HEK293 (cell line): Measurements from ENCODE around the gene CUL9.

Experiments used
- CTCF ChIP-seq: fragments of 450-650 bp; formaldehyde crosslinking; IDR thresholded peaks from 2 replicates; pipeline ENCODE4 v1.5.1; 2016; ENCODE audit warnings: missing biosample characterization, missing genetic modification characterization
- MZF1 ChIP-seq: fragments of 450-650 bp; formaldehyde crosslinking; IDR thresholded peaks from 2 replicates; pipeline ENCODE4 v1.5.1; 2017; ENCODE audit warnings: missing biosample characterization, missing genetic modification characterization, borderline replicate concordance
- SETDB1 ChIP-seq: IDR thresholded peaks from one replicate; pipeline ENCODE4 v1.6.1; 2017; ENCODE audit warnings: mild to moderate bottlenecking, low read length, moderate library complexity, mixed read lengths; ENCODE audit not compliant: insufficient read length
- TCF7L2 ChIP-seq: IDR thresholded peaks from 2 replicates; pipeline ENCODE4 v1.6.1; 2011; ENCODE audit warnings: low read depth, mild to moderate bottlenecking, inconsistent platforms, low read length, moderate library complexity, borderline replicate concordance
- YY1 ChIP-seq: fragments of 450-650 bp; formaldehyde crosslinking; IDR thresholded peaks from 2 replicates; pipeline ENCODE4 v1.5.1; 2018; ENCODE audit warnings: missing biosample characterization, missing genetic modification characterization
- ZBTB48 ChIP-seq: fragments of 450-650 bp; formaldehyde crosslinking; IDR thresholded peaks from 2 replicates; pipeline ENCODE4 v1.5.1; 2016; ENCODE audit warnings: missing biosample characterization, missing genetic modification characterization
- ZFP37 ChIP-seq: fragments of 450-650 bp; formaldehyde crosslinking; IDR thresholded peaks from 2 replicates; pipeline ENCODE4 v1.5.1; 2016; ENCODE audit warnings: missing biosample characterization, missing genetic modification characterization
- ZNF174 ChIP-seq: fragments of 450-650 bp; formaldehyde crosslinking; IDR thresholded peaks from 2 replicates; pipeline ENCODE4 v1.5.0; 2017; ENCODE audit warnings: missing biosample characterization, mild to moderate bottlenecking, missing genetic modification characterization
- ZNF214 ChIP-seq: fragments of 450-650 bp; formaldehyde crosslinking; IDR thresholded peaks from 2 replicates; pipeline ENCODE4 v1.5.1; 2017; ENCODE audit warnings: missing biosample characterization, mild to moderate bottlenecking, missing genetic modification characterization, borderline replicate concordance
- TF ChIP-seq, protein P1 (sequence below): fragments of 450-650 bp; formaldehyde crosslinking; IDR thresholded peaks from 2 replicates; pipeline ENCODE4 v1.5.1; 2016; ENCODE audit warnings: missing biosample characterization, missing genetic modification characterization
- TF ChIP-seq, protein P2 (sequence below): fragments of 450-650 bp; formaldehyde crosslinking; IDR thresholded peaks from 2 replicates; pipeline ENCODE4 v1.5.1; 2016; ENCODE audit warnings: missing biosample characterization, missing genetic modification characterization
- TF ChIP-seq, protein P3 (sequence below): fragments of 450-650 bp; formaldehyde crosslinking; conservative IDR thresholded peaks from 2 replicates; pipeline ENCODE4 v1.5.1; 2016; ENCODE audit warnings: low read depth, missing biosample characterization, missing genetic modification characterization
- TF ChIP-seq, protein P4 (sequence below): fragments of 450-650 bp; IDR thresholded peaks from 2 replicates; pipeline ENCODE4 v1.5.1; 2018; ENCODE audit warnings: missing biosample characterization, missing genetic modification characterization

DNA sequence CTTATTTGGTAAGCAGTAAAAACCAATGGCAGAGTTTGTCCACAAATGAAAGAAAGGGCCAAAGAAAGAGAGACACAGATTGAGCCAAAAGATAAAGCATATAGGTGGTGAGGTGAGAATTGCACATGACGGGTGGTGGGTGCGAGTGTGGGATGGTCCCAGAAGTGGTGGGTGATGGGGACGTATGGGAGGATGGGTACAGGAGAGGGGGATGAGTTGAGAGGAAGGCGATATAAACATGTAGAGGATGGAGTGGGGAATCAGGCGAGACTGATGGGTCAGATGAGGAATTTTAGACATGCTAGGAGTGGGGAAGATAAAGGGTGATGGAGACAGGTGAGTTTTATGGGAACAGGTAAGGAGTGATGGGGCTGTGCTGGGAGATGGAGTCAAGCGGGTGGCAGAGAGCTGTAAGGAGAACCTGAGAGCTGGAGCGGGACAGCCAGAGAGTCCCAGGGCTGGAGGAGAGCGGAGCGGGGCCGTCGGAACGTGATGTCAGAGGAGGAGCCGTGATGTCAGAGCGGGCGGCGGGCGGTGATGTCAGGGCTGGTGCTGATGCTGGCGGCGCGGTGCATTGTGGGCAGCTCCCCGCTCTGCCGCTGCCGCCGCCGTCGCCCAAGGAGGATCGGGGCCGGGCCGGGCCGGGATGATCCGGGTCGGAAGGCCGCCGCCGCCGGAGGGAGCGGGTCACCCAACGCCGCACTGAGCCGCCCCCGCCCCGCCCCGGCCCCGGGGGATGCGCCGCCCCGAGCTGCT lies 61.1 kb downstream of the CUL9 start, which contains the start of gene TTBK1:
- TF ChIP-seq ZFP37 (tag by site-specific recombination) = no peak
- TF ChIP-seq CTCF (tag by site-specific recombination) = no peak
- no peak for TF ChIP-seq YY1
- TF ChIP-seq, protein P1, sequence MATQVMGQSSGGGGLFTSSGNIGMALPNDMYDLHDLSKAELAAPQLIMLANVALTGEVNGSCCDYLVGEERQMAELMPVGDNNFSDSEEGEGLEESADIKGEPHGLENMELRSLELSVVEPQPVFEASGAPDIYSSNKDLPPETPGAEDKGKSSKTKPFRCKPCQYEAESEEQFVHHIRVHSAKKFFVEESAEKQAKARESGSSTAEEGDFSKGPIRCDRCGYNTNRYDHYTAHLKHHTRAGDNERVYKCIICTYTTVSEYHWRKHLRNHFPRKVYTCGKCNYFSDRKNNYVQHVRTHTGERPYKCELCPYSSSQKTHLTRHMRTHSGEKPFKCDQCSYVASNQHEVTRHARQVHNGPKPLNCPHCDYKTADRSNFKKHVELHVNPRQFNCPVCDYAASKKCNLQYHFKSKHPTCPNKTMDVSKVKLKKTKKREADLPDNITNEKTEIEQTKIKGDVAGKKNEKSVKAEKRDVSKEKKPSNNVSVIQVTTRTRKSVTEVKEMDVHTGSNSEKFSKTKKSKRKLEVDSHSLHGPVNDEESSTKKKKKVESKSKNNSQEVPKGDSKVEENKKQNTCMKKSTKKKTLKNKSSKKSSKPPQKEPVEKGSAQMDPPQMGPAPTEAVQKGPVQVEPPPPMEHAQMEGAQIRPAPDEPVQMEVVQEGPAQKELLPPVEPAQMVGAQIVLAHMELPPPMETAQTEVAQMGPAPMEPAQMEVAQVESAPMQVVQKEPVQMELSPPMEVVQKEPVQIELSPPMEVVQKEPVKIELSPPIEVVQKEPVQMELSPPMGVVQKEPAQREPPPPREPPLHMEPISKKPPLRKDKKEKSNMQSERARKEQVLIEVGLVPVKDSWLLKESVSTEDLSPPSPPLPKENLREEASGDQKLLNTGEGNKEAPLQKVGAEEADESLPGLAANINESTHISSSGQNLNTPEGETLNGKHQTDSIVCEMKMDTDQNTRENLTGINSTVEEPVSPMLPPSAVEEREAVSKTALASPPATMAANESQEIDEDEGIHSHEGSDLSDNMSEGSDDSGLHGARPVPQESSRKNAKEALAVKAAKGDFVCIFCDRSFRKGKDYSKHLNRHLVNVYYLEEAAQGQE (tag by site-specific recombination) = no peak
- TF ChIP-seq ZNF214 (tag by site-specific recombination) = no peak
- TF ChIP-seq, protein P2, sequence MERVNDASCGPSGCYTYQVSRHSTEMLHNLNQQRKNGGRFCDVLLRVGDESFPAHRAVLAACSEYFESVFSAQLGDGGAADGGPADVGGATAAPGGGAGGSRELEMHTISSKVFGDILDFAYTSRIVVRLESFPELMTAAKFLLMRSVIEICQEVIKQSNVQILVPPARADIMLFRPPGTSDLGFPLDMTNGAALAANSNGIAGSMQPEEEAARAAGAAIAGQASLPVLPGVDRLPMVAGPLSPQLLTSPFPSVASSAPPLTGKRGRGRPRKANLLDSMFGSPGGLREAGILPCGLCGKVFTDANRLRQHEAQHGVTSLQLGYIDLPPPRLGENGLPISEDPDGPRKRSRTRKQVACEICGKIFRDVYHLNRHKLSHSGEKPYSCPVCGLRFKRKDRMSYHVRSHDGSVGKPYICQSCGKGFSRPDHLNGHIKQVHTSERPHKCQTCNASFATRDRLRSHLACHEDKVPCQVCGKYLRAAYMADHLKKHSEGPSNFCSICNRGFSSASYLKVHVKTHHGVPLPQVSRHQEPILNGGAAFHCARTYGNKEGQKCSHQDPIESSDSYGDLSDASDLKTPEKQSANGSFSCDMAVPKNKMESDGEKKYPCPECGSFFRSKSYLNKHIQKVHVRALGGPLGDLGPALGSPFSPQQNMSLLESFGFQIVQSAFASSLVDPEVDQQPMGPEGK (tag by site-specific recombination) = no peak
- TF ChIP-seq ZBTB48 (tag by site-specific recombination) = no peak
- TF ChIP-seq, protein P3, sequence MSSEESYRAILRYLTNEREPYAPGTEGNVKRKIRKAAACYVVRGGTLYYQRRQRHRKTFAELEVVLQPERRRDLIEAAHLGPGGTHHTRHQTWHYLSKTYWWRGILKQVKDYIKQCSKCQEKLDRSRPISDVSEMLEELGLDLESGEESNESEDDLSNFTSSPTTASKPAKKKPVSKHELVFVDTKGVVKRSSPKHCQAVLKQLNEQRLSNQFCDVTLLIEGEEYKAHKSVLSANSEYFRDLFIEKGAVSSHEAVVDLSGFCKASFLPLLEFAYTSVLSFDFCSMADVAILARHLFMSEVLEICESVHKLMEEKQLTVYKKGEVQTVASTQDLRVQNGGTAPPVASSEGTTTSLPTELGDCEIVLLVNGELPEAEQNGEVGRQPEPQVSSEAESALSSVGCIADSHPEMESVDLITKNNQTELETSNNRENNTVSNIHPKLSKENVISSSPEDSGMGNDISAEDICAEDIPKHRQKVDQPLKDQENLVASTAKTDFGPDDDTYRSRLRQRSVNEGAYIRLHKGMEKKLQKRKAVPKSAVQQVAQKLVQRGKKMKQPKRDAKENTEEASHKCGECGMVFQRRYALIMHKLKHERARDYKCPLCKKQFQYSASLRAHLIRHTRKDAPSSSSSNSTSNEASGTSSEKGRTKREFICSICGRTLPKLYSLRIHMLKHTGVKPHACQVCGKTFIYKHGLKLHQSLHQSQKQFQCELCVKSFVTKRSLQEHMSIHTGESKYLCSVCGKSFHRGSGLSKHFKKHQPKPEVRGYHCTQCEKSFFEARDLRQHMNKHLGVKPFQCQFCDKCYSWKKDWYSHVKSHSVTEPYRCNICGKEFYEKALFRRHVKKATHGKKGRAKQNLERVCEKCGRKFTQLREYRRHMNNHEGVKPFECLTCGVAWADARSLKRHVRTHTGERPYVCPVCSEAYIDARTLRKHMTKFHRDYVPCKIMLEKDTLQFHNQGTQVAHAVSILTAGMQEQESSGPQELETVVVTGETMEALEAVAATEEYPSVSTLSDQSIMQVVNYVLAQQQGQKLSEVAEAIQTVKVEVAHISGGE = no peak
- TF ChIP-seq ZNF174 = no peak
- TF ChIP-seq, protein P4, sequence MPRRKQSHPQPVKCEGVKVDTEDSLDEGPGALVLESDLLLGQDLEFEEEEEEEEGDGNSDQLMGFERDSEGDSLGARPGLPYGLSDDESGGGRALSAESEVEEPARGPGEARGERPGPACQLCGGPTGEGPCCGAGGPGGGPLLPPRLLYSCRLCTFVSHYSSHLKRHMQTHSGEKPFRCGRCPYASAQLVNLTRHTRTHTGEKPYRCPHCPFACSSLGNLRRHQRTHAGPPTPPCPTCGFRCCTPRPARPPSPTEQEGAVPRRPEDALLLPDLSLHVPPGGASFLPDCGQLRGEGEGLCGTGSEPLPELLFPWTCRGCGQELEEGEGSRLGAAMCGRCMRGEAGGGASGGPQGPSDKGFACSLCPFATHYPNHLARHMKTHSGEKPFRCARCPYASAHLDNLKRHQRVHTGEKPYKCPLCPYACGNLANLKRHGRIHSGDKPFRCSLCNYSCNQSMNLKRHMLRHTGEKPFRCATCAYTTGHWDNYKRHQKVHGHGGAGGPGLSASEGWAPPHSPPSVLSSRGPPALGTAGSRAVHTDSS (tag by site-specific recombination) = no peak
- no peak for TF ChIP-seq MZF1 (tag by site-specific recombination)
- no peak for TF ChIP-seq SETDB1
- TF ChIP-seq TCF7L2 = no peak
